ENCODE measurements around the gene CLDN14.

CLDN14 gene

GRCh38 chr21:36507397-36508018 is 27.6 kb upstream of the CLDN14 start:
- Histone ChIP-seq H3K4me1 (ENCODE audit: control insufficient read depth in 1 of 2, insufficient read depth in 1 of 2, low read depth in 1 of 2, low read length in 1 of 2) (no peaks in the 10 kb centered on the region), H3K36me3 (no peaks in the 10 kb centered on the region), H3K9me3 (no peaks in the 10 kb centered on the region), H3K4me3 (ENCODE audit: low read depth in 1 of 2, low read length in 1 of 2) (no peak overlapping the region), H3K27ac (no peak overlapping the region), H3K27me3 (peaks cover 22% of the 10 kb centered on the region)
- TF ChIP-seq CTCF (IDR thresholded peaks at IDR 0.05): no peak

GRCh38 chr21:36506482-36506881 is 26.6 kb upstream of the CLDN14 start:
- no peaks in the 10 kb centered on the region for H3K4me1 ChIP-seq (ENCODE audit: control insufficient read depth in 1 of 2, insufficient read depth in 1 of 2, low read depth in 1 of 2, low read length in 1 of 2)
- H3K36me3 ChIP-seq: no peaks in the 10 kb centered on the region
- H3K9me3 ChIP-seq: no peaks in the 10 kb centered on the region
- TF ChIP-seq CTCF (IDR thresholded peaks at IDR 0.05): no peak
- no peak overlapping the region for H3K27ac ChIP-seq
- no peak overlapping the region for H3K4me3 ChIP-seq (ENCODE audit: low read depth in 1 of 2, low read length in 1 of 2)
- H3K27me3 ChIP-seq: peaks cover 12% of the 10 kb centered on the region

- TF ChIP-seq CTCF (IDR thresholded peaks at IDR 0.05): peak; percentile 79
- Histone ChIP-seq H3K9me3 (no peaks in the 10 kb centered on the region), H3K4me1 (ENCODE audit: control insufficient read depth in 1 of 2, insufficient read depth in 1 of 2, low read depth in 1 of 2, low read length in 1 of 2) (no peaks in the 10 kb centered on the region), H3K27me3 (no peaks in the 10 kb centered on the region), H3K36me3 (no peaks in the 10 kb centered on the region), H3K27ac (no peak overlapping the region), H3K4me3 (ENCODE audit: low read depth in 1 of 2, low read length in 1 of 2) (no peak overlapping the region)
Measured at GRCh38 chr21:36504067-36505058, 24.4 kb upstream of the CLDN14 start.

- no peak overlapping the region for H3K4me3 ChIP-seq (ENCODE audit: low read depth in 1 of 2, low read length in 1 of 2)
- no peak overlapping the region for H3K27ac ChIP-seq
- H3K36me3 ChIP-seq: no peaks in the 10 kb centered on the region
- TF ChIP-seq CTCF (IDR thresholded peaks at IDR 0.05): no peak
- H3K4me1 ChIP-seq (ENCODE audit: control insufficient read depth in 1 of 2, insufficient read depth in 1 of 2, low read depth in 1 of 2, low read length in 1 of 2): no peaks in the 10 kb centered on the region
- H3K27me3 ChIP-seq: no peaks in the 10 kb centered on the region
- no peaks in the 10 kb centered on the region for H3K9me3 ChIP-seq
Measured at GRCh38 chr21:36502365-36502764, 22.4 kb upstream of the CLDN14 start.

- no peak overlapping the region for H3K4me3 ChIP-seq (ENCODE audit: low read depth in 1 of 2, low read length in 1 of 2)
- no peaks in the 10 kb centered on the region for H3K36me3 ChIP-seq
- H3K4me1 ChIP-seq (ENCODE audit: control insufficient read depth in 1 of 2, insufficient read depth in 1 of 2, low read depth in 1 of 2, low read length in 1 of 2): no peaks in the 10 kb centered on the region
- no peaks in the 10 kb centered on the region for H3K27me3 ChIP-seq
- no peak for TF ChIP-seq CTCF (IDR thresholded peaks at IDR 0.05)
- no peak overlapping the region for H3K27ac ChIP-seq
- H3K9me3 ChIP-seq: no peaks in the 10 kb centered on the region
Measured at GRCh38 chr21:36501589-36501892, 21.6 kb upstream of the CLDN14 start.
